Measurements from ENCODE around the gene XYLT1. TPM values are rescaled to one million over a fixed set of nuclear protein-coding genes. Genes with fewer than 3 reads are reported as not detected.

The XYLT1 gene
- polyA plus RNA-seq, 1 donor from 2014 or later, result 3.3 TPM

- H3F3A ChIP-seq (ENCODE audit: insufficient read depth, low read length, poor library complexity, severe bottlenecking), result no peaks in the 10 kb centered on the region
These were observed 81.4 kb downstream of the XYLT1 start for GRCh38 chr16:17389384-17389783.

GRCh38 chr16:17387256-17387655, 83.5 kb downstream of the XYLT1 start:
- no peaks in the 10 kb centered on the region for H3K27me3 ChIP-seq (ENCODE audit: insufficient read depth, low read depth, low read length)
- H2AFZ ChIP-seq (ENCODE audit: low read depth, low read length), result no peak overlapping the region

More at GRCh38 chr16:17389384-17389783, 81.4 kb downstream of the XYLT1 start:
- H3K27ac ChIP-seq (ENCODE audit: low read length), result no peak overlapping the region
- no peaks in the 10 kb centered on the region for H4K20me1 ChIP-seq (ENCODE audit: insufficient read depth)
- no peak overlapping the region for H3K4me3 ChIP-seq (ENCODE audit: low read length)
- TF ChIP-seq MXI1 (conservative IDR thresholded peaks at IDR 0.05; ENCODE audit: poor library complexity, severe bottlenecking) (no peak), EP300 (conservative IDR thresholded peaks at IDR 0.05; ENCODE audit: poor library complexity, severe bottlenecking) (no peak), EZH2 (IDR thresholded peaks at IDR 0.05; ENCODE audit: borderline replicate concordance, insufficient read depth, low read length, poor library complexity, severe bottlenecking) (no peak), RAD21 (conservative IDR thresholded peaks at IDR 0.05) (no peak), SMC3 (conservative IDR thresholded peaks at IDR 0.05; ENCODE audit: poor library complexity) (no peak), POLR2AphosphoS5 (IDR thresholded peaks at IDR 0.05) (no peak), TAF1 (IDR thresholded peaks at IDR 0.05; ENCODE audit: low read depth) (no peak)
- TF ChIP-seq, protein P1, sequence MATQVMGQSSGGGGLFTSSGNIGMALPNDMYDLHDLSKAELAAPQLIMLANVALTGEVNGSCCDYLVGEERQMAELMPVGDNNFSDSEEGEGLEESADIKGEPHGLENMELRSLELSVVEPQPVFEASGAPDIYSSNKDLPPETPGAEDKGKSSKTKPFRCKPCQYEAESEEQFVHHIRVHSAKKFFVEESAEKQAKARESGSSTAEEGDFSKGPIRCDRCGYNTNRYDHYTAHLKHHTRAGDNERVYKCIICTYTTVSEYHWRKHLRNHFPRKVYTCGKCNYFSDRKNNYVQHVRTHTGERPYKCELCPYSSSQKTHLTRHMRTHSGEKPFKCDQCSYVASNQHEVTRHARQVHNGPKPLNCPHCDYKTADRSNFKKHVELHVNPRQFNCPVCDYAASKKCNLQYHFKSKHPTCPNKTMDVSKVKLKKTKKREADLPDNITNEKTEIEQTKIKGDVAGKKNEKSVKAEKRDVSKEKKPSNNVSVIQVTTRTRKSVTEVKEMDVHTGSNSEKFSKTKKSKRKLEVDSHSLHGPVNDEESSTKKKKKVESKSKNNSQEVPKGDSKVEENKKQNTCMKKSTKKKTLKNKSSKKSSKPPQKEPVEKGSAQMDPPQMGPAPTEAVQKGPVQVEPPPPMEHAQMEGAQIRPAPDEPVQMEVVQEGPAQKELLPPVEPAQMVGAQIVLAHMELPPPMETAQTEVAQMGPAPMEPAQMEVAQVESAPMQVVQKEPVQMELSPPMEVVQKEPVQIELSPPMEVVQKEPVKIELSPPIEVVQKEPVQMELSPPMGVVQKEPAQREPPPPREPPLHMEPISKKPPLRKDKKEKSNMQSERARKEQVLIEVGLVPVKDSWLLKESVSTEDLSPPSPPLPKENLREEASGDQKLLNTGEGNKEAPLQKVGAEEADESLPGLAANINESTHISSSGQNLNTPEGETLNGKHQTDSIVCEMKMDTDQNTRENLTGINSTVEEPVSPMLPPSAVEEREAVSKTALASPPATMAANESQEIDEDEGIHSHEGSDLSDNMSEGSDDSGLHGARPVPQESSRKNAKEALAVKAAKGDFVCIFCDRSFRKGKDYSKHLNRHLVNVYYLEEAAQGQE (IDR thresholded peaks at IDR 0.05; ENCODE audit: borderline replicate concordance), result no peak
- TF ChIP-seq, protein P2, sequence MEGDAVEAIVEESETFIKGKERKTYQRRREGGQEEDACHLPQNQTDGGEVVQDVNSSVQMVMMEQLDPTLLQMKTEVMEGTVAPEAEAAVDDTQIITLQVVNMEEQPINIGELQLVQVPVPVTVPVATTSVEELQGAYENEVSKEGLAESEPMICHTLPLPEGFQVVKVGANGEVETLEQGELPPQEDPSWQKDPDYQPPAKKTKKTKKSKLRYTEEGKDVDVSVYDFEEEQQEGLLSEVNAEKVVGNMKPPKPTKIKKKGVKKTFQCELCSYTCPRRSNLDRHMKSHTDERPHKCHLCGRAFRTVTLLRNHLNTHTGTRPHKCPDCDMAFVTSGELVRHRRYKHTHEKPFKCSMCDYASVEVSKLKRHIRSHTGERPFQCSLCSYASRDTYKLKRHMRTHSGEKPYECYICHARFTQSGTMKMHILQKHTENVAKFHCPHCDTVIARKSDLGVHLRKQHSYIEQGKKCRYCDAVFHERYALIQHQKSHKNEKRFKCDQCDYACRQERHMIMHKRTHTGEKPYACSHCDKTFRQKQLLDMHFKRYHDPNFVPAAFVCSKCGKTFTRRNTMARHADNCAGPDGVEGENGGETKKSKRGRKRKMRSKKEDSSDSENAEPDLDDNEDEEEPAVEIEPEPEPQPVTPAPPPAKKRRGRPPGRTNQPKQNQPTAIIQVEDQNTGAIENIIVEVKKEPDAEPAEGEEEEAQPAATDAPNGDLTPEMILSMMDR (IDR thresholded peaks at IDR 0.05; ENCODE audit: poor library complexity, severe bottlenecking), result no peak
- H2AFZ ChIP-seq (ENCODE audit: low read depth, low read length), result no peak overlapping the region
- H3K9ac ChIP-seq (ENCODE audit: low read length), result no peak overlapping the region
- peaks cover 9% of the 10 kb centered on the region for H3K79me2 ChIP-seq (replicated peaks; ENCODE audit: insufficient read depth, low read length)
- no peaks in the 10 kb centered on the region for H3K9me3 ChIP-seq (ENCODE audit: low read length)
- H3K9me2 ChIP-seq (ENCODE audit: insufficient read depth, low read length), result no peaks in the 10 kb centered on the region
- H3K27me3 ChIP-seq (ENCODE audit: insufficient read depth, low read depth, low read length), result no peaks in the 10 kb centered on the region
- H3K36me3 ChIP-seq (ENCODE audit: insufficient read depth, low read length), result no peaks in the 10 kb centered on the region
- no peak overlapping the region for H3K4me2 ChIP-seq (ENCODE audit: low read length)

More at GRCh38 chr16:17387256-17387655, 83.5 kb downstream of the XYLT1 start:
- H3K27ac ChIP-seq (ENCODE audit: low read length), result no peak overlapping the region
- H3K36me3 ChIP-seq (ENCODE audit: insufficient read depth, low read length), result no peaks in the 10 kb centered on the region
- no peaks in the 10 kb centered on the region for H3K9me2 ChIP-seq (ENCODE audit: insufficient read depth, low read length)
- H3K9me3 ChIP-seq (ENCODE audit: low read length), result no peaks in the 10 kb centered on the region
- peaks cover 19% of the 10 kb centered on the region for H3K79me2 ChIP-seq (replicated peaks; ENCODE audit: insufficient read depth, low read length)
- no peaks in the 10 kb centered on the region for H4K20me1 ChIP-seq (ENCODE audit: insufficient read depth)
- TF ChIP-seq, protein P2 (IDR thresholded peaks at IDR 0.05; ENCODE audit: poor library complexity, severe bottlenecking), result no peak
- TF ChIP-seq SMC3 (conservative IDR thresholded peaks at IDR 0.05; ENCODE audit: poor library complexity) (no peak), EP300 (conservative IDR thresholded peaks at IDR 0.05; ENCODE audit: poor library complexity, severe bottlenecking) (no peak), MXI1 (conservative IDR thresholded peaks at IDR 0.05; ENCODE audit: poor library complexity, severe bottlenecking) (no peak), RAD21 (conservative IDR thresholded peaks at IDR 0.05) (no peak), TAF1 (IDR thresholded peaks at IDR 0.05; ENCODE audit: low read depth) (no peak), POLR2AphosphoS5 (IDR thresholded peaks at IDR 0.05) (no peak), EZH2 (IDR thresholded peaks at IDR 0.05; ENCODE audit: borderline replicate concordance, insufficient read depth, low read length, poor library complexity, severe bottlenecking) (no peak)
- TF ChIP-seq, protein P1 (IDR thresholded peaks at IDR 0.05; ENCODE audit: borderline replicate concordance), result no peak
- H3K9ac ChIP-seq (ENCODE audit: low read length), result no peak overlapping the region
- no peak overlapping the region for H3K4me2 ChIP-seq (ENCODE audit: low read length)
- no peaks in the 10 kb centered on the region for H3F3A ChIP-seq (ENCODE audit: insufficient read depth, low read length, poor library complexity, severe bottlenecking)
- no peak overlapping the region for H3K4me3 ChIP-seq (ENCODE audit: low read length)
